SJSA1 (cell line): ENCODE data around the gene FNDC10. TPM values are rescaled to one million over a fixed set of nuclear protein-coding genes. Genes with fewer than 3 reads are reported as not detected.
A peak's percentile ranks its signal among the peaks of the same experiment; 100 is the strongest.
"Not testable (repeated sequence)": the region's sequence is repeated elsewhere in the genome, so short reads cannot be mapped to it uniquely, and the experiment has no call there.

ENCODE experiments used
- DNase-seq, 2 experiments: peaks; one replicate each; pipeline ENCODE4 v3.0.0-alpha.2; 2015 to 2020; ENCODE audit warnings: low spot score in 2 of 2, low read depth in 1 of 2
- H3K27ac ChIP-seq: fragments of 250-450 bp; sonication (Bioruptor Pico); 2 replicates; pipeline ENCODE4 v1.5.1; 2020; ENCODE audit warnings: mild to moderate bottlenecking, moderate library complexity
- H3K27me3 ChIP-seq: fragments of 250-450 bp; sonication (Bioruptor Pico); replicated peaks from 2 replicates; pipeline ENCODE4 v1.5.1; 2020; ENCODE audit warnings: mild to moderate bottlenecking, moderate library complexity
- H3K36me3 ChIP-seq: fragments of 250-450 bp; sonication (Bioruptor Pico); 2 replicates; pipeline ENCODE4 v1.5.1; 2020; ENCODE audit warnings: mild to moderate bottlenecking
- H3K4me1 ChIP-seq: fragments of 250-450 bp; sonication (Bioruptor Pico); replicated peaks from 2 replicates; pipeline ENCODE4 v1.6.1; 2021; ENCODE audit warnings: mild to moderate bottlenecking
- H3K4me3 ChIP-seq: fragments of 250-450 bp; sonication (Bioruptor Pico); 2 replicates; pipeline ENCODE4 v1.5.1; 2020; ENCODE audit warnings: mild to moderate bottlenecking
- H3K9me3 ChIP-seq: fragments of 250-450 bp; sonication (Bioruptor Pico); replicated peaks from 2 replicates; pipeline ENCODE4 v1.5.1; 2020; ENCODE audit warnings: mild to moderate bottlenecking
- total RNA-seq: library from RNA; depleted of rRNA; stranded (reverse); fragments of >200 nt; shearing (Covaris generic); gene quantifications from 2 replicates; pipeline ENCODE4 v1.2.3, GENCODE V29; 2014

Gene FNDC10
- total RNA-seq, 1 experiment from 2014 or later: 0.76 TPM

DNA sequence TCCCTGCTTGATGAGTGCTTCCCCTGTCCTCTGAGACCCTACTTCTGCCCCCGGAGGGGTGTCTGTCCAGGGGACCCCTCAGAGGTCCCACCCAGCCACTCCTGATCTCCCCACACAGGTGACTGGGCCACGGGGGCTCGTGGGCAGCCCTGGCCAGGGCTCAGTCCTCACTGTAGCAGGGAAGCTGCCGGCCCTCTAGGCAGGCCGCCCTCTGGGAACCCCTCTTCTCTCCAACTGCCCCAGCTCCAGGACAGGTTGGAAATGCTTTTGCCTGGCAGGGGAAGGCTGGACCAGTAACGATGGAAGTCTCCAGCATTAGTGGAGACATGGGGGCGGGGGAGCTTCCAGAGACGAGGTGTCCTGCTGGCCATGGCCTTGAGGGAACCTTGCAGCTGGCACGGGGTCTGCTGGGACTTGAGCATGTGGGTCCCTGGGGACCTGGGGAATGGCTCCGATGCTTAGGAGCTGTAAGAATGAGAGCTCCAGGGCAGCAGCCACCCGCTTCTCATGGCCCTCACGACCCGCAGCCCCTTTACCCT is 3.1 kb upstream of the FNDC10 start:
- H3K27ac ChIP-seq: no peak overlapping the region
- no peaks in the 10 kb centered on the region for H3K36me3 ChIP-seq
- H3K9me3 ChIP-seq: peaks cover 2% of the 10 kb centered on the region; the same call in 1 of the 2 replicates
- DNase-seq: no peak
- H3K4me3 ChIP-seq: no peak overlapping the region
- peaks cover 24% of the 10 kb centered on the region for H3K27me3 ChIP-seq
- H3K4me1 ChIP-seq: peaks cover 13% of the 10 kb centered on the region

DNA sequence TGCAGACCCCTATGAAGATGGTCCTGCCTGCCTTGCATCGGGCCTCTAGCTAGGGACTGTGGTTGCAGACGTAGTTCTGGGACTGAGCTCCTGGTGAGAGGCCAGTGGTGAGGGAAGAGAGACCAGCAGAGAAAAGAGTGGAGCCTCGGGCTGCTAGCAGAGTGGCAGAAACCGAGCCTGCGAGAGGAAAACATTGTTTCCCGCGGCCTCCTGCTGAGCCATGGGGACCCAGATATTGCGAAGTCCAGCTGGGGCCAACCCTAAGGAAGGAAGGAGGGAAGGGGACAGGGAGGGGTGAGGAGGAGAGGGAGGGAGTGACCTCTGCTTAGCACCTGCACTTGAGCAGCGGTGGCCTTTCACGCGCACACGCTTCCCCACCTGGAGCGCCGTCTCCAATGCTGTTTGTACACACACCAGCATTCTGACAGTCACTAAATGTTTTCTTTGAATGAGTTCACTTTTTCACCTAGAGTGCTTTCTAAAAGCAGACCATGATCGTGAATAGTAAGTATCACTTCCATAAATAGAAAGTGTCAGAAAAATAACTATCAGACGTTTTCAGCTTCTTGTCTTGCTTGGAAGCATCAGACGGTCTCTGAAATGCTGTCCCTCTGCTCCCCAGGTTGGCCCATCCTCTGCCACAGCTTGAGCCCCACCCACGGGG is 2.5 kb upstream of the FNDC10 start:
- Histone ChIP-seq H3K27ac (no peak overlapping the region), H3K4me1 (peaks cover 18% of the 10 kb centered on the region), H3K27me3 (peaks cover 29% of the 10 kb centered on the region), H3K36me3 (no peaks in the 10 kb centered on the region), H3K9me3 (peaks cover 2% of the 10 kb centered on the region; the same call in 1 of the 2 replicates), H3K4me3 (no peak overlapping the region)
- DNase-seq: no peak

DNA sequence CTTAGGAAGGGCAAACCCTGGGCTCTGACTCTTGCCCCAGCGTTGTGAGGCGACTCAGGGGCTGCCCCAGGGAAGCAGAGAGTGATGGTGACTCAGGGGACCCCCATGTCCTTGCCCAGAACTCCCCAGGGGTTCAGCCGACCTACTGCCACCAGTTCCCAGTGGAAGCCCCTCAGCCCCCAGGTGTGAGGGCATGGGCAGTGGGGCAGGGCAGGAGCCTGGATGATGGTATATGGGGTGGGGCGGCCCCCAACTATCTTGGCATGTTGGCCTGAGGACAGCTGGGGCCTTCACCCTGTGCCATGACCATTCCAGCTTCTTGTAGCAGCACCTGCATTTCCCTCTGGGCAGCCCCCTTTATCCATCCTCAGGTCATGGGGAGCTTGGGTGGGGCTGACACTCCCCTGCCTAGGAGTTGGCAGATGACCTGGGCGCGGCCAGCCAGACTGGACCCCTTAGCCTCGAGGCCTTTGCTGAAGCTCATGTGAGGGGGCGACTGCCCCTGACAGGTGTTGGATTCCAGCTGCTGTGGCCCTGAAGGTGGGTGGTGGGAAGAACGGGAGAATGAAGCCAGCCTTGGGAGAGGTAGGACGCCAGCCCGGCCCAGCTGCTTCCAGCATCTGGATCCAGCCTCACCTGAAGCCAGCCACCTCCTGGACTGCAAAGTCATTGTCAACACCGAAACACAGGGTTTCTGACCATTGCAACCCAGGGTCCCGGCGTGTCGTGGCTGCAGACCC is 1.8 kb upstream of the FNDC10 start:
- Histone ChIP-seq H3K36me3 (no peaks in the 10 kb centered on the region), H3K27ac (no peak overlapping the region), H3K9me3 (peaks cover 2% of the 10 kb centered on the region; the same call in 1 of the 2 replicates), H3K4me3 (no peak overlapping the region), H3K4me1 (peaks cover 18% of the 10 kb centered on the region), H3K27me3 (peaks cover 33% of the 10 kb centered on the region)
- DNase-seq: no peak

DNA sequence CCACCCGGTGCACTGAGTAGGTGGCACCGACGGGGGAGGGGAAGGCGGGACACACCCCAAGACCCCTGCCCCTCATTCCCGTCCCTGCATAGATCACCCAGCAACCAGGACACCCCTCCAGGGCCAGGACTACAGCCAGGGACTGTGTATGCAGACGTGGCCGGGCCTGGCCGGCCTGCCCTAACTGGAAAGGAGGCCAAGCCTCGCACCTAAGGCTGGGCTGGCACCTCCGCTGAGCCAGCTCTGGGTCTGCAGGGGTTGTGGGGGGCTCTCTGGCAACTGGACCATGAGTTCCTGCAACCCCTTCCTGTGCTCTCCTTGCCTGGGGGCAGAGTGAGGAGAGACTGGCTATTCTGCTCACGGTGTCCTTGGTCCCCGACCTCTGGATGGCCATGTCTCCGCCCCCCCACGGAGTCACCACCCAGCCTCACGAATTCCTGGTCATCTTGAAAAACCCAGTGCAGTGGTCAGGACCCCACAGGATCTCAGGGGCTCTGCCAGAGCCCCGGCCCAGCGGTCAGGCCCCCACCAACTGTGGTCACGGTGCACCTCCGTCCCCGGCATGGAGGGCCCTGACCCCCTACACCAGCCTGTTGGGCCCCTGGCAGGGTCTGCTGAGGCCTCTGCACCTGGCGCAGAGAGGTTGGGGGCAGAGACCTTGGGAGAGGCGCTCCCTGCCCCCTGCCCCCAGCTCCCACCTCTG is 1.1 kb upstream of the FNDC10 start:
- H3K4me1 ChIP-seq: peaks cover 18% of the 10 kb centered on the region
- no peak overlapping the region for H3K4me3 ChIP-seq
- no peak overlapping the region for H3K27ac ChIP-seq
- H3K9me3 ChIP-seq: peaks cover 2% of the 10 kb centered on the region; the same call in 1 of the 2 replicates
- H3K36me3 ChIP-seq: no peaks in the 10 kb centered on the region
- peaks cover 40% of the 10 kb centered on the region for H3K27me3 ChIP-seq
- no peak for DNase-seq

DNA sequence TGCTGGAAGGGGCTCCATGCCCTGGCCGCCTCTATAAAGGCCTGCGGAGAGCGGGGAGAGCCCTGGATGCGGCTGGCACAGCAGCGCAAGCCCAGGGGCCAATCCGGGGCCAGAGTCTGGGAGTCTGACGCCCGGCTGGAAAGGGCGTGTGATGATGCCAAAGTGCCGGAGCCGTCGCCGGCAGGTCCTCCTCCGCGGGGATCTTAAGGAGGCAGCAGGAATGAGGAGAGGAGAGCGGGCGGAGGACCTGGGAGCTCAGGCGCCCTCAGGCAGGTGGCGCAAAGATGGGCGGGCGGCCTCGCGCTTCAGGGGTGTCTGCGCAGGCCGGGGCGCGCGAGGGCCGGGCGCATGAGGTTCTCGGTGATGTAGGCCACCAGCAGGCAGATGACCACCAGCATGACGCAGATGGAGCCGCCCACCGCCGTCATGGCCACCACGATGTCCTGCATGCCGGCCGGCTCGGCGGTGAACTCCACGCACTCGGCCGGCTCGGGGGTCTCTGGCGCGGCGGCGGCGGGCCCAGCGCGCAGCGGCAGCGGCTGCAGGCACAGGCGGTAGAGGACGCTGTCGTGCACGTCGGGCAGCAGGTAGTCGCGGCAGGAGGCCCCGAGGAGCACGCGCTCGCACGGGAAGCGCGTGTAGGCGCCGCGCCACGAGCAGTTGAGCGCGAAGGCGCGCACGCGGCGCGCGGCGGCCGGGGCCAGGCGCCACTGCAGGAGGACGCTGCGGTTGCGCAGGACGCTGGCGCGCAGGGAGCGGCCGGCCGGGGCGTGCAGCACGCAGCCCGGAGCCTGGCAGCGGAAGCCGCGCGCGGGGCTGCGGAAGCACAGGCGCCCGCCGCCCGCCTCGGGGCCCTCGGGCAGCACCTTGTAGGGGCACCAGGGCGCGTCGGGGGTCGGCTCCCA is 653 bp downstream of the FNDC10 start:
- no peaks in the 10 kb centered on the region for H3K36me3 ChIP-seq
- H3K4me3 ChIP-seq: peak overlapping the region; percentile 33

DNA sequence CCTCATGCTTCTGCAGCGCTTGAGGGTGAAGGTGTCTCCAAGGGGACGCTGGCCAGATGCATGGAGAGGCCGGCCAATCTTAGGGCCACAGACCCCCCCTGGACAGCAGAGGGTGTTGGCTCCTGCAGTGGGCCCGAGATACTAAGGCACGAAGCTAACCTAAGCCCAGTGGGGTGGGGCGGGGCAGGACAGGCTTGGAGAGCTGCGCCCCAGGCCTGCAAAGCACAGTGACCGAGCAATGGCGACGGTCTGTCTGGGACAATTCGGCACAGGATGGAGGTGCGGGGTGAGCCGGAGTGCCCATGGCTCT is 1.3 kb downstream of the FNDC10 start:
- no peak overlapping the region for H3K27ac ChIP-seq
- H3K9me3 ChIP-seq: peaks cover 2% of the 10 kb centered on the region; the same call in 1 of the 2 replicates
- DNase-seq: no peak
- peaks cover 18% of the 10 kb centered on the region for H3K4me1 ChIP-seq
- H3K27me3 ChIP-seq: peaks cover 40% of the 10 kb centered on the region
- H3K36me3 ChIP-seq: no peaks in the 10 kb centered on the region
- no peak overlapping the region for H3K4me3 ChIP-seq

More for the DNA sequence above, 653 bp downstream of the FNDC10 start:
- peaks cover 18% of the 10 kb centered on the region for H3K4me1 ChIP-seq
- peaks cover 40% of the 10 kb centered on the region for H3K27me3 ChIP-seq
- no peak overlapping the region for H3K27ac ChIP-seq
- H3K9me3 ChIP-seq: peaks cover 2% of the 10 kb centered on the region; the same call in 1 of the 2 replicates
- DNase-seq: no peak

DNA sequence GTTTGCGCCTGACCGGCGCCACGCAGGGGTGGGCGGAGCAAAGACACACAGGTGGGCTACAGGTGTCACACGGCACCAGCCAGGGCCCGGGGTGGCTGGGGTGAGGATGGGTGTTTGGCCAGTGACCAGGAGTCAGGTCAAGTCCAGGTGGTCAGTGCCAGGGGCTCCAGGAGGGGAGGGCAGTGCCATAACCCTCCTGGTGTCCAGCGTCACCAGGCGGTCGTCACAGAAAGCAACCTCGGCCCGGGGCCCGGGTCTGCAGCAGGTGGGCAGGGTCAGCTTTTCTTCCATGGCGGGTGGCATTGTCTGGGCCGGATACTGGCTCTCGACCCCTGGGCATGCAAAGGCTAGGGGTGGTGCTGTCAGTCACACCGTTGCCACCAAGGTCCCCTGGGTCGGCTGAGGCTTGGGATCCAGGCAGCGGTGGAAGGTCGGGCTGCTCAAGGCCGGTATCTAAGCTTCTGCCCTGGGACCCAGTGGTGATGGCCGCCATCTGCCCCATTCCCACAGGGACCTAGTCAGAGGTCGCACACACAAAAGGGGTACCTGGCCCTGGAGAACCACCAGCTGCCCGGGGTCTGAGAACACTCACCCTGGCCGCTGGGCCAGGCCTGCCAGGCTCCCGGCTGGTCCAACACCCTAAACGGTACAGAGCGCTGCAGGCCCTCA is 1.8 kb downstream of the FNDC10 start:
- Histone ChIP-seq H3K4me3 (no peak overlapping the region), H3K9me3 (peaks cover 2% of the 10 kb centered on the region; the same call in 1 of the 2 replicates), H3K4me1 (peaks cover 18% of the 10 kb centered on the region), H3K27me3 (peaks cover 40% of the 10 kb centered on the region), H3K36me3 (no peaks in the 10 kb centered on the region), H3K27ac (no peak overlapping the region)
- DNase-seq: no peak

DNA sequence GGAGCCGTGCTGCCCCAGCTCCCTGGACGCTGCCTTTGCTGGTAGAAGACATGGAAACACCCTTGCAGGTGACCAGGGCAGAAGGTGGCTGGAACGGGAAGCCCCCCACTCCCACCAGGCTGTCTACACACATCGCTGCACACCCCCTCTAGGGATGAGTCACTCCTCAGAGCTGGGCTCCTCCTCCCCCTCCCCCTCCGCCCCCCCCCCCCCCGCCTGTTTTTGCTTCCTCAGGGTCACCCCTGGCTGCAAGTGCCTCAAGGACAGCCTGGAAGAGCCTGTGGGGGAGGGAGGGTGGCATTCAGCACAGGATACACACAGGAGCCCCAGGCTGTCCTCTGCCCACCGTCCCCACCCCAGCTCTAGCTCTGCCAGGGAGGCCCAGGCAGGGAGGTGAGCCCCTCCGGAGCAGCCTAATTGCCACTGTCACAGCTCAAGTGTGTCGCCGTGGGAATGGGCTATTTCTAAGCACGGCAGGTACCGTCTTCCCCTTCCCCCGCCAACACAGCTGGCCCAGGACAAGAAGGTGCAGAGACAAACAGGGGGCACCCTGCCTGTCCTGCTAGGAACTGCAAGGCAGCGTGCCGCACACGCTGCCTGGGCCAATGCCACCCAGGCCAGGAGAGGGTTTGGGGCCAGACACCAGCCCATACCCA is 2.5 kb downstream of the FNDC10 start:
- peaks cover 2% of the 10 kb centered on the region; the same call in 1 of the 2 replicates for H3K9me3 ChIP-seq
- no peaks in the 10 kb centered on the region for H3K36me3 ChIP-seq
- no peak for DNase-seq

DNA sequence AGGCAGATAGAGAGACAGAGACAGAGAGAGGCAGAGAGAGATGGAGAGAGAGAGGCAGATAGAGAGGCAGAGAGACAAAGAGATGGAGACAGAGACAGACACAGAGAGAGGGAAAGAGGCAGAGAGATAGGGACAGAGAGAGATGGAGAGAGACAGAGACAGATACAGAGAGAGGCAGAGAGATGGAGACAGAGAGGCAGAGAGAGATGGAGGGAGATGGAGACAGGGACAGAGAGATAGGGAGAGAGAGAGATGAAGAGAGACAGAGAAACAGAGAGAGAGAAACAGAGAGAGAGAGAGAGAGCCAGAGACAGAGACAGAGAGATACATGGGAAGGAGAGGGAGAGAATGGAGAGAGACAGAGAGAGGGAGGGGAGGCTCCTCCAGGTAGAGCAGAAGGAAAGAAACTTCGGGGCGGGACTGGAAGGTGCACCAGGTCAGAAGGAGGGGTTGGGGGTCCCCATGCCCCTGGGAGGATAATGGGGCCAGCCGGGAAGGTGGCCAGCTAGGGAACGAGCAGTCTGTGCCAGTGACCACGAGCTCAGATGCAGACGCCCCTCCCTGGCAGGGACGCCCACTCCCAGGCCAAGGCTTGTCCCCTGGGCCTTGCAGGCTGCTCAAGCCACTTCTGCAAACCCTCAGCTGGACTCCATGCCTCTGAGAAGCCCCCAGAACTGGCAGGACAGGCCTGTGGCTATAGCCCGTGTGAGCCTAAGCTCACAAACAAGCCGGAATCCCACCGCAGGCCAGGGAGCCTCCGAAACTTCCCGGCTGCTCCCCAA is 3.3 kb downstream of the FNDC10 start:
- Histone ChIP-seq H3K4me1 (peaks cover 18% of the 10 kb centered on the region), H3K27me3 (peaks cover 40% of the 10 kb centered on the region), H3K36me3 (no peaks in the 10 kb centered on the region), H3K9me3 (peaks cover 2% of the 10 kb centered on the region; the same call in 1 of the 2 replicates), H3K27ac (no peak overlapping the region), H3K4me3 (no peak overlapping the region)
- DNase-seq: no peak

More for the DNA sequence above, 2.5 kb downstream of the FNDC10 start:
- Histone ChIP-seq H3K27ac (no peak overlapping the region), H3K4me1 (peaks cover 18% of the 10 kb centered on the region), H3K4me3 (no peak overlapping the region), H3K27me3 (peaks cover 40% of the 10 kb centered on the region)

DNA sequence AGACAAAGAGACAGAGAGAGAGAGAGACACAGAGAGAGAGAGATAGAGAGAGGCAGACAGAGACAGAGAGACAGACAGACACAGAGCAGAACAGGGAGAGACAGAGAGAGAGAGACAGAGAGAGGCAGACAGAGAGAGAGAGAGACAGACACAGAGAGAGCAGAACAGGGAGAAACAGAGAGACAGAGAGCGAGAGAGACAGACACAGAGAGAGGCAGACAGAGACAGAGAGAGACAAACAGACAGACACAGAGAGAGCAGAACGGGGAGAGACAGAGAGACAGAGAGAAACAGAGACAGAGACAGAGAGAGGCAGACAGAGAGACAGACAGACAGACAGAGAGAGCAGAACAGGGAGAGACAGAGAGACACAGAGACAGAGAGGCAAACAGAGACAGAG is 4.6 kb downstream of the FNDC10 start:
- DNase-seq, H3K27ac ChIP-seq, H3K9me3 ChIP-seq, H3K36me3 ChIP-seq, H3K4me3 ChIP-seq: not testable (repeated sequence)
- peaks cover 32% of the 10 kb centered on the region for H3K27me3 ChIP-seq
- peaks cover 16% of the 10 kb centered on the region for H3K4me1 ChIP-seq

DNA sequence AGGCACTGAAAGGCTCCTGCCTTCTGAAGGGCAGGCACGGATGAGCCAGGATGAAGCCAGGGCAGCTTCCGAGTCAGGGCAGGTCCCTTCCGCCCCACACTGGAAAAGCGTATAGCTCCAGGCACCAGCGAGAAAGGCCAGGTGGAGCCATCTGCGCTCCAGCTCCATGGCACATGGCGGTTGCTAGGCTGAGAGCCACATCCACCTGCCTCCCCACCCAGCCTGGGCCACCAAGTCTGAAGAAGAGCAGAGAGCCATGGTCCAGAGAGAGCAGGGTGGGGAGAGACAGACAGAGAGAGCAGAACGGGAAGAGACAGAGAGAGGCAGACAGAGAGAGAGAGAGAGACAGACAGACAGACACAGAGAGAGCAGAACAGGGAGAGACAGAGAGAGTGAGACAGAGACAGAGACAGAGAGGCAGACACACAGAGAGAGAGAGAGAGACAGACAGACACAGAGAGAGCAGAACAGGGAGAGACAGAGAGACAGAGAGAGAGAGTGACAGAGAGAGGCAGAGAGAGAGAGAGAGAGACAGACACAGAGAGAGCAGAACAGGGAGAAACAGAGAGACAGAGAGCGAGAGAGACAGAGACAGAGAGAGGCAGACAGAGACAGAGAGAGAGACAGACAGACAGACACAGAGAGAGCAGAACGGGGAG is 5.2 kb downstream of the FNDC10 start:
- Histone ChIP-seq H3K4me1 (peaks cover 14% of the 10 kb centered on the region), H3K4me3 (no peak overlapping the region), H3K9me3 (peaks cover 2% of the 10 kb centered on the region; the same call in 1 of the 2 replicates), H3K27ac (no peak overlapping the region), H3K36me3 (no peaks in the 10 kb centered on the region), H3K27me3 (peaks cover 31% of the 10 kb centered on the region)
- DNase-seq: no peak
